Right ventricle myocardium inferior (tissue), 1 donor: ENCODE measurements around the gene LGMN. TPM values are rescaled to one million over a fixed set of nuclear protein-coding genes. Genes with fewer than 3 reads are reported as not detected.

Experiments used
- ATAC-seq: fragments of 200-7000 bp; cut with Tn5 transposase; one replicate; pipeline ENCODE4 v1.9.1; 2020; ENCODE audit warnings: mild to moderate bottlenecking, moderate library complexity
- DNase-seq: peaks from one replicate; pipeline ENCODE4 v3.0.0; 2021; ENCODE audit errors: missing footprints
- intact Hi-C: fragments of 100-400 bp; cut with DNase I; formaldehyde crosslinking; loops from one replicate; pipeline ENCODE4 v1.11.0; 2022
- total RNA-seq: library from RNA; stranded (reverse); fragmentation: NEBNext Ultra II Directional; extraction: Animal tissue kit (Norgen Biotek cat#: 25700); gene quantifications from one replicate; pipeline ENCODE4 v1.2.1, GENCODE V29; 2021
- donor health status: DM: no; HTN: yes; CAD: no; lungs with severe emphysema.

LGMN gene
- total RNA-seq, 1 donor from 2014 or later = 122 TPM

- DNase-seq (no peak), ATAC-seq (peak; percentile 60)
- intact Hi-C loops = no loop called here
These were observed 78.3 kb downstream of the LGMN start for GRCh38 chr14:92670160-92670559.

- ATAC-seq = no peak
- intact Hi-C loops = no loop called here
- DNase-seq = no peak
These were observed 80.0 kb downstream of the LGMN start for GRCh38 chr14:92668276-92668973.

GRCh38 chr14:92666251-92666650 lies 82.2 kb downstream of the LGMN start:
- no peak for ATAC-seq
- intact Hi-C loops = no loop called here
- DNase-seq = no peak

GRCh38 chr14:92665661-92666110 lies 82.7 kb downstream of the LGMN start:
- DNase-seq = no peak
- intact Hi-C loops = no loop called here
- ATAC-seq = no peak

- no peak for DNase-seq
- ATAC-seq = no peak
- intact Hi-C loops = no loop called here
These were observed 85.4 kb downstream of the LGMN start for GRCh38 chr14:92663049-92663448.

- ATAC-seq = no peak
- DNase-seq = no peak
- intact Hi-C loops = no loop called here
These were observed 87.9 kb downstream of the LGMN start for GRCh38 chr14:92660571-92660970.

- DNase-seq (no peak), ATAC-seq (peak; percentile 59)
- intact Hi-C loops = loop anchor here (5.0 kb wide), 1 partner anchor 203 kb away; no protein-coding TSS in a partner anchor
These were observed 88.5 kb downstream of the LGMN start for GRCh38 chr14:92659765-92660561.

- ATAC-seq (no peak), DNase-seq (no peak)
- intact Hi-C loops = loop anchor here (5.0 kb wide), 1 partner anchor 201 kb away; no protein-coding TSS in a partner anchor
These were observed 89.7 kb downstream of the LGMN start for GRCh38 chr14:92658684-92659083.

- ATAC-seq (no peak), DNase-seq (no peak)
- intact Hi-C loops = loop anchor here (5.0 kb wide), 1 partner anchor 201 kb away; no protein-coding TSS in a partner anchor
These were observed 90.3 kb downstream of the LGMN start for GRCh38 chr14:92658160-92658559.

GRCh38 chr14:92657457-92658142 lies 90.8 kb downstream of the LGMN start:
- peak; percentile 87 for DNase-seq
- intact Hi-C loops = loop anchor here (5.0 kb wide), 1 partner anchor 200 kb away; no protein-coding TSS in a partner anchor
- ATAC-seq = peak; percentile 72

GRCh38 chr14:92656306-92657081 lies 91.9 kb downstream of the LGMN start:
- no peak for ATAC-seq
- no peak for DNase-seq
- intact Hi-C loops = loop anchor here (5.0 kb wide), 1 partner anchor 199 kb away; no protein-coding TSS in a partner anchor

GRCh38 chr14:92655419-92656201 lies 92.8 kb downstream of the LGMN start:
- intact Hi-C loops = loop anchor here (5.0 kb wide), 1 partner anchor 198 kb away; no protein-coding TSS in a partner anchor
- no peak for ATAC-seq

GRCh38 chr14:92654239-92654901 lies 94.1 kb downstream of the LGMN start:
- DNase-seq = no peak
- intact Hi-C loops = no loop called here

More at GRCh38 chr14:92655419-92656201, 92.8 kb downstream of the LGMN start:
- no peak for DNase-seq

More at GRCh38 chr14:92654239-92654901, 94.1 kb downstream of the LGMN start:
- ATAC-seq = no peak
